GM21737 (cell line): ENCODE measurements around the gene SLC7A7.
"Not testable (repeated sequence)": the region's sequence is repeated elsewhere in the genome, so short reads cannot be mapped to it uniquely, and the experiment has no call there.

Experiments
- ATAC-seq: cut with Tn5 transposase; IDR thresholded peaks from one replicate; pipeline ENCODE4 v1.9.1; 2021; ENCODE audit warnings: mild to moderate bottlenecking, moderate library complexity; ENCODE audit not compliant: unreplicated experiment

The SLC7A7 gene

GRCh38 chr14:22822016-22822570 lies 6.9 kb upstream of the SLC7A7 start:
- ATAC-seq = no peak

- ATAC-seq = no peak
Measured at GRCh38 chr14:22821193-22822015, 6.2 kb upstream of the SLC7A7 start.

GRCh38 chr14:22820731-22821130 lies 5.5 kb upstream of the SLC7A7 start:
- no peak for ATAC-seq

GRCh38 chr14:22819151-22819988 lies 4.1 kb upstream of the SLC7A7 start:
- no peak for ATAC-seq

GRCh38 chr14:22814373-22814772 lies 862 bp downstream of the SLC7A7 start:
- no peak for ATAC-seq

- no peak for ATAC-seq
Measured at GRCh38 chr14:22813145-22813544, 2.1 kb downstream of the SLC7A7 start.

- no peak for ATAC-seq
Measured at GRCh38 chr14:22812744-22813143, 2.5 kb downstream of the SLC7A7 start.

- ATAC-seq = no peak
Measured at GRCh38 chr14:22811722-22812121, 3.5 kb downstream of the SLC7A7 start.

GRCh38 chr14:22808388-22809209 lies 6.6 kb downstream of the SLC7A7 start:
- ATAC-seq = no peak

- no peak for ATAC-seq
Measured at GRCh38 chr14:22807432-22808087, 7.7 kb downstream of the SLC7A7 start.

- not testable (repeated sequence) for ATAC-seq
Measured at GRCh38 chr14:22805235-22805634, 10.0 kb downstream of the SLC7A7 start.

GRCh38 chr14:22803687-22803974 lies 11.6 kb downstream of the SLC7A7 start:
- no peak for ATAC-seq

GRCh38 chr14:22802860-22803686 lies 12.2 kb downstream of the SLC7A7 start:
- ATAC-seq = no peak

GRCh38 chr14:22801716-22802115 lies 13.5 kb downstream of the SLC7A7 start:
- no peak for ATAC-seq

- ATAC-seq = no peak
Measured at GRCh38 chr14:22800346-22800745, 14.9 kb downstream of the SLC7A7 start.

GRCh38 chr14:22798528-22798927 lies 16.7 kb downstream of the SLC7A7 start:
- no peak for ATAC-seq

- no peak for ATAC-seq
Measured at GRCh38 chr14:22797017-22797917, 18.0 kb downstream of the SLC7A7 start.

- no peak for ATAC-seq
Measured at GRCh38 chr14:22796087-22796707, 19.0 kb downstream of the SLC7A7 start.
